Neural progenitor cell (in vitro differentiated cells): ENCODE results near the gene SLC39A2. TPM values are rescaled to one million over a fixed set of nuclear protein-coding genes. Genes with fewer than 3 reads are reported as not detected.

ENCODE experiments used
- DNase-seq: peaks from one replicate; pipeline ENCODE4 v3.0.0-alpha.2; 2016; ENCODE audit warnings: low spot score
- H2AFZ ChIP-seq: fragments of 200-600 bp; sonication (generic); replicated peaks from 2 replicates; pipeline ENCODE4 v1.6.1; 2016; ENCODE audit warnings: antibody characterized with exemption
- H3F3A ChIP-seq: fragments of 200-600 bp; sonication (generic); 2 replicates; pipeline ENCODE4 v1.6.1; 2016; ENCODE audit warnings: antibody characterized with exemption, low read depth
- H3K27ac ChIP-seq: fragments of 200-600 bp; sonication (generic); 2 replicates; pipeline ENCODE4 v1.5.1; 2016; ENCODE audit warnings: mild to moderate bottlenecking
- H3K27me3 ChIP-seq: fragments of 200-600 bp; sonication (generic); 2 replicates; pipeline ENCODE4 v1.6.1; 2016; ENCODE audit warnings: mild to moderate bottlenecking, moderate library complexity
- H3K36me3 ChIP-seq: fragments of 200-600 bp; sonication (generic); 2 replicates; pipeline ENCODE4 v1.5.1; 2016
- H3K4me1 ChIP-seq: fragments of 200-600 bp; sonication (generic); 2 replicates; pipeline ENCODE4 v1.6.1; 2016; ENCODE audit warnings: mixed run types
- H3K4me2 ChIP-seq: fragments of 200-600 bp; sonication (generic); 2 replicates; pipeline ENCODE4 v1.6.1; 2016
- H3K4me3 ChIP-seq: fragments of 200-600 bp; sonication (generic); 2 replicates; pipeline ENCODE4 v1.5.1; 2016
- H3K79me2 ChIP-seq: fragments of 200-600 bp; sonication (generic); 2 replicates; pipeline ENCODE4 v1.6.1; 2016; ENCODE audit warnings: low read depth
- H3K9ac ChIP-seq: fragments of 200-600 bp; sonication (generic); 2 replicates; pipeline ENCODE4 v1.6.1; 2016
- H3K9me3 ChIP-seq: fragments of 200-600 bp; sonication (generic); 2 replicates; pipeline ENCODE4 v1.5.1; 2016; ENCODE audit warnings: low read depth
- H4K20me1 ChIP-seq: fragments of 200-600 bp; sonication (generic); 2 replicates; pipeline ENCODE4 v1.6.1; 2016; ENCODE audit warnings: low read depth
- H3K27ac Mint-ChIP-seq: 3 replicates; pipeline ENCODE4 v1.8.0; 2021; ENCODE audit warnings: mixed read lengths
- H3K27me3 Mint-ChIP-seq: 2 replicates; pipeline ENCODE4 v1.8.0; 2022; ENCODE audit warnings: low read depth, mild to moderate bottlenecking, inconsistent platforms, moderate library complexity, mixed read lengths; ENCODE audit not compliant: insufficient read depth
- H3K36me3 Mint-ChIP-seq: 3 replicates; pipeline ENCODE4 v1.8.0; 2021; ENCODE audit warnings: mixed read lengths
- H3K4me1 Mint-ChIP-seq: 3 replicates; pipeline ENCODE4 v1.8.0; 2021; ENCODE audit warnings: mixed read lengths
- H3K4me3 Mint-ChIP-seq: 3 replicates; pipeline ENCODE4 v1.8.0; 2021; ENCODE audit warnings: mild to moderate bottlenecking, moderate library complexity, mixed read lengths
- H3K9me3 Mint-ChIP-seq: 3 replicates; pipeline ENCODE4 v1.8.0; 2020; ENCODE audit warnings: mixed read lengths
- CTCF ChIP-seq: fragments of 200-600 bp; sonication (generic); IDR thresholded peaks from 2 replicates; pipeline ENCODE4 v1.5.1; 2017; ENCODE audit warnings: antibody characterized with exemption, mild to moderate bottlenecking
- EZH2 ChIP-seq: fragments of 200-600 bp; sonication (generic); IDR thresholded peaks from 2 replicates; pipeline ENCODE4 v1.6.1; 2017; ENCODE audit warnings: antibody characterized with exemption, mild to moderate bottlenecking, moderate library complexity
- EZH2phosphoT487 ChIP-seq: fragments of 200-600 bp; sonication (generic); IDR thresholded peaks from 2 replicates; pipeline ENCODE4 v1.6.1; 2017; ENCODE audit warnings: antibody characterized with exemption
- total RNA-seq: library from RNA; depleted of rRNA; stranded (reverse); fragments of >200 nt; gene quantifications from 2 replicates; pipeline ENCODE4 v1.2.3, GENCODE V29; 2015; ENCODE audit warnings: low replicate concordance

The SLC39A2 gene
- total RNA-seq, 1 donor from 2014 or later: not detected

GRCh38 chr14:21025371-21026273 is 26.5 kb downstream of the SLC39A2 start:
- Histone ChIP-seq H3K4me3 (peak overlapping the region; percentile 46), H3K4me1 (peaks cover 10% of the 10 kb centered on the region), H3K27me3 (peaks cover 82% of the 10 kb centered on the region), H3K36me3 (no peaks in the 10 kb centered on the region), H2AFZ (peak overlapping the region; percentile 18), H3F3A (no peaks in the 10 kb centered on the region), H4K20me1 (no peaks in the 10 kb centered on the region), H3K79me2 (no peaks in the 10 kb centered on the region), H3K4me2 (peak overlapping the region; percentile 77), H3K9ac (no peak overlapping the region), H3K9me3 (no peaks in the 10 kb centered on the region), H3K27ac (no peak overlapping the region)
- H3K9me3 Mint-ChIP-seq: peaks cover 2% of the 10 kb centered on the region
- peak; percentile 58 for DNase-seq
- no peak for TF ChIP-seq CTCF
- TF ChIP-seq EZH2: peak; percentile 43
- peak; percentile 49 for TF ChIP-seq EZH2phosphoT487
- H3K36me3 Mint-ChIP-seq: peaks cover 4% of the 10 kb centered on the region
- H3K4me3 Mint-ChIP-seq: peak overlapping the region; percentile 91
- H3K4me1 Mint-ChIP-seq: peaks cover 15% of the 10 kb centered on the region
- peak overlapping the region; percentile 43 for H3K27ac Mint-ChIP-seq
- peaks cover 16% of the 10 kb centered on the region for H3K27me3 Mint-ChIP-seq

- Histone ChIP-seq H3K4me3 (no peak overlapping the region), H2AFZ (no peak overlapping the region), H3K9me3 (no peaks in the 10 kb centered on the region), H3K4me2 (peak overlapping the region; percentile 77), H3F3A (no peaks in the 10 kb centered on the region), H3K79me2 (no peaks in the 10 kb centered on the region), H3K9ac (no peak overlapping the region), H4K20me1 (no peaks in the 10 kb centered on the region), H3K36me3 (no peaks in the 10 kb centered on the region), H3K27ac (no peak overlapping the region), H3K27me3 (peaks cover 74% of the 10 kb centered on the region), H3K4me1 (peaks cover 10% of the 10 kb centered on the region)
- TF ChIP-seq EZH2phosphoT487 (no peak), CTCF (no peak), EZH2 (no peak)
- H3K27ac Mint-ChIP-seq: no peak overlapping the region
- peaks cover 13% of the 10 kb centered on the region for H3K27me3 Mint-ChIP-seq
- no peak for DNase-seq
- H3K4me3 Mint-ChIP-seq: peak overlapping the region; percentile 91
- H3K36me3 Mint-ChIP-seq: peaks cover 4% of the 10 kb centered on the region
- H3K4me1 Mint-ChIP-seq: peaks cover 15% of the 10 kb centered on the region
- peaks cover 2% of the 10 kb centered on the region for H3K9me3 Mint-ChIP-seq
These were observed 27.3 kb downstream of the SLC39A2 start for GRCh38 chr14:21026274-21026987.

GRCh38 chr14:21026988-21027315 is 27.9 kb downstream of the SLC39A2 start:
- Mint-ChIP-seq H3K4me3 (peak overlapping the region; percentile 54), H3K27me3 (peaks cover 13% of the 10 kb centered on the region)
- no peak overlapping the region for H3K4me2 ChIP-seq

More at GRCh38 chr14:21026988-21027315, 27.9 kb downstream of the SLC39A2 start:
- TF ChIP-seq EZH2 (no peak), EZH2phosphoT487 (no peak), CTCF (no peak)
- peaks cover 10% of the 10 kb centered on the region for H3K4me1 ChIP-seq
- peaks cover 69% of the 10 kb centered on the region for H3K27me3 ChIP-seq
- Mint-ChIP-seq H3K27ac (no peak overlapping the region), H3K9me3 (peaks cover 2% of the 10 kb centered on the region), H3K36me3 (peaks cover 2% of the 10 kb centered on the region), H3K4me1 (peaks cover 15% of the 10 kb centered on the region)
- no peak overlapping the region for H3K9ac ChIP-seq
- no peaks in the 10 kb centered on the region for H3K79me2 ChIP-seq
- DNase-seq: no peak
- H3K27ac ChIP-seq: no peak overlapping the region
- H2AFZ ChIP-seq: no peak overlapping the region
- H3K9me3 ChIP-seq: no peaks in the 10 kb centered on the region
- H3K4me3 ChIP-seq: no peak overlapping the region
- no peaks in the 10 kb centered on the region for H3F3A ChIP-seq
- H4K20me1 ChIP-seq: no peaks in the 10 kb centered on the region
- H3K36me3 ChIP-seq: no peaks in the 10 kb centered on the region
